Peyer's patch (tissue), 4 donors: Measurements from ENCODE around the gene NOVA2. TPM values are rescaled to one million over a fixed set of nuclear protein-coding genes. Genes with fewer than 3 reads are reported as not detected.

Experiments used
- DNase-seq, 3 donors: peaks; one replicate each; pipeline ENCODE4 v3.0.0-alpha.2; 2017 to 2019
- H3K27ac ChIP-seq, 4 donors: fragments of 200-600 bp; sonication (generic); one replicate each; pipeline ENCODE4 v1.5.1; 2016 to 2019
- H3K27me3 ChIP-seq, 2 donors: fragments of 200-600 bp; sonication (generic); one replicate each; pipeline ENCODE4 v1.5.1; 2019
- H3K36me3 ChIP-seq, 3 donors: fragments of 200-600 bp; sonication (generic); one replicate each; pipeline ENCODE4 v1.5.1; 2016 to 2019
- H3K4me1 ChIP-seq, 4 donors: fragments of 200-600 bp; sonication (generic); one replicate each; pipeline ENCODE4 v1.5.1; 2016 to 2019
- H3K4me3 ChIP-seq, 4 donors: fragments of 200-600 bp; sonication (generic); 1 replicate in 3 of 4; 2 replicates in 1 of 4; pipeline ENCODE4 v1.5.1; 2016 to 2019; ENCODE audit warnings: mild to moderate bottlenecking in 1 of 4
- H3K9me3 ChIP-seq, 4 donors: fragments of 200-600 bp; sonication (generic); one replicate each; pipeline ENCODE4 v1.5.1; 2016 to 2019; ENCODE audit warnings: mild to moderate bottlenecking in 1 of 4
- CTCF ChIP-seq, 6 experiments: fragments of 450-650 bp in 4 of 6; fragments of 200-600 bp in 2 of 6; sonication (generic) in 1 of 6; IDR thresholded peaks; one replicate each; pipeline ENCODE4 v1.5.1; 2017 to 2019; ENCODE audit warnings: antibody characterized with exemption in 6 of 6, mild to moderate bottlenecking in 3 of 6, moderate library complexity in 1 of 6
- POLR2A ChIP-seq, 2 donors: fragments of 450-650 bp; IDR thresholded peaks; one replicate each; pipeline ENCODE4 v1.5.1; 2017; ENCODE audit warnings: antibody characterized with exemption in 2 of 2, mild to moderate bottlenecking in 2 of 2, moderate library complexity in 2 of 2
- total RNA-seq, 4 donors: library from RNA; depleted of rRNA; stranded (reverse); fragments of >200 nt; gene quantifications; one replicate each; pipeline ENCODE4 v1.1.0, GENCODE V29; 2016

NOVA2 gene
- total RNA-seq, 4 donors from 2014 or later = 0.53 to 4.1 (median 1.5) TPM

DNA sequence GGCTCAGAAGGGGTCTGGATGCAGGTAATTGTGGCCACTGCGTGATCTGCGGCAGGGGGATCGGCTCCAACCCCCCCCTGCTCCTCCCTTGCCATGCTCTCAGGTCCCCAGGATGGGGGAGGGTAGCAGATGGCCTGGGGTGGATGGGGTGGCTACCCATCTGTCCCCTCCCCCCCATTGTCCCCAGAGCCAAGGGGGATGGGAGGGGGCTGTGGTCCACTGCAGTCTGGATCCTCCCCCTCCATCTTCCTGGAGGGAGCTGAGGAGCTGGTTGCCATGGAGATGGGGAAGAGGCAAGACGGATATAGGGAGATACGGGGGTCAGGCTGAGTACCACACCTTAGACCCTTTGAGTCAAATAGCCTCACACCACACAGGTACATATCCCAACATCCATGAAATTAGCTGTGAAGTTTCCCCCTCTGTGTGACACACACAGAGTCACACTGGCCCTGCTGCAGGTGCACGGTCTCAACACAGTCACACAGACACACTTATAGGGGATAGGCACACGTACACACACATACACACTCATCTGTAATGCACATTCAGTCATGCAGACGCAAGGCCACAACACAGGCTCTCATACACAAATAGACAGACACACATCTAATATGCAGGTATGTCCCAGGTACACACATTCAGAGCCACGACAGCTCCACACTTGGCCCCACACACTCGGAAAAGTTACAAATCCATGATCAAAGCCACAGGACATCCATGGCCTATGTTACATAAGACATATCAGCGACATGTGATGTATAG, 1.8 kb upstream of the NOVA2 start:
- Histone ChIP-seq H3K36me3 (no peaks in the 10 kb centered on the region), H3K27me3 (peaks cover 0 to 31% of the 10 kb centered on the region in 2 donors), H3K4me3 (no peak overlapping the region), H3K4me1 (peaks cover 0 to 6% (median 0%) of the 10 kb centered on the region in 4 donors), H3K9me3 (peaks cover 0 to 5% (median 0%) of the 10 kb centered on the region in 4 donors), H3K27ac (no peak overlapping the region)
- TF ChIP-seq POLR2A (IDR thresholded peaks at IDR 0.05) (no peak), CTCF (IDR thresholded peaks at IDR 0.05) (no peak)
- DNase-seq = no peak

GRCh38 chr19:45972947-45973540, 621 bp downstream of the NOVA2 start:
- DNase-seq = no peak
- TF ChIP-seq POLR2A (IDR thresholded peaks at IDR 0.05) (no peak), CTCF (IDR thresholded peaks at IDR 0.05) (no peak)
- peaks cover 0 to 5% (median 0%) of the 10 kb centered on the region in 4 donors for H3K9me3 ChIP-seq
- H3K27me3 ChIP-seq = peaks cover 0 to 31% of the 10 kb centered on the region in 2 donors
- H3K4me1 ChIP-seq = peaks cover 0 to 6% (median 0%) of the 10 kb centered on the region in 4 donors
- peak overlapping the region in 2 of 4 donors; percentile 36 to 43 for H3K4me3 ChIP-seq
- H3K27ac ChIP-seq = peak overlapping the region in 2 of 4 donors; percentile 18 to 30
- H3K36me3 ChIP-seq = no peaks in the 10 kb centered on the region

GRCh38 chr19:45972081-45972946, 1.4 kb downstream of the NOVA2 start:
- Histone ChIP-seq H3K4me3 (peak overlapping the region in 2 of 4 donors; percentile 36 to 43), H3K4me1 (peaks cover 0 to 6% (median 0%) of the 10 kb centered on the region in 4 donors), H3K9me3 (peaks cover 0 to 5% (median 0%) of the 10 kb centered on the region in 4 donors), H3K27me3 (peaks cover 0 to 31% of the 10 kb centered on the region in 2 donors), H3K36me3 (no peaks in the 10 kb centered on the region), H3K27ac (peak overlapping the region in 2 of 4 donors; percentile 18 to 39)
- DNase-seq = no peak
- TF ChIP-seq CTCF (IDR thresholded peaks at IDR 0.05) (no peak), POLR2A (IDR thresholded peaks at IDR 0.05) (no peak)

GRCh38 chr19:45971260-45971902, 2.3 kb downstream of the NOVA2 start:
- Histone ChIP-seq H3K4me1 (peaks cover 0 to 6% (median 0%) of the 10 kb centered on the region in 4 donors), H3K27me3 (peaks cover 0 to 31% of the 10 kb centered on the region in 2 donors), H3K36me3 (no peaks in the 10 kb centered on the region), H3K27ac (peak overlapping the region in 1 of 4 donors; percentile 39), H3K4me3 (no peak overlapping the region), H3K9me3 (peaks cover 0 to 5% (median 0%) of the 10 kb centered on the region in 4 donors)
- DNase-seq = no peak
- TF ChIP-seq CTCF (IDR thresholded peaks at IDR 0.05) (no peak), POLR2A (IDR thresholded peaks at IDR 0.05) (no peak)

GRCh38 chr19:45969676-45970075, 4.0 kb downstream of the NOVA2 start:
- Histone ChIP-seq H3K27ac (no peak overlapping the region), H3K27me3 (peaks cover 0 to 25% of the 10 kb centered on the region in 2 donors)
- TF ChIP-seq POLR2A (IDR thresholded peaks at IDR 0.05) (no peak), CTCF (IDR thresholded peaks at IDR 0.05) (no peak)

More at GRCh38 chr19:45969676-45970075, 4.0 kb downstream of the NOVA2 start:
- peaks cover 0 to 5% (median 0%) of the 10 kb centered on the region in 4 donors for H3K9me3 ChIP-seq
- peaks cover 0 to 6% (median 0%) of the 10 kb centered on the region in 4 donors for H3K4me1 ChIP-seq
- DNase-seq = no peak
- H3K4me3 ChIP-seq = no peak overlapping the region
- H3K36me3 ChIP-seq = no peaks in the 10 kb centered on the region
